ENCODE data around the gene SARM1. TPM values are rescaled to one million over a fixed set of nuclear protein-coding genes. Genes with fewer than 3 reads are reported as not detected.

SARM1 gene
- total RNA-seq, 1 experiment from 2014 or later, result 5.1 TPM

DNA sequence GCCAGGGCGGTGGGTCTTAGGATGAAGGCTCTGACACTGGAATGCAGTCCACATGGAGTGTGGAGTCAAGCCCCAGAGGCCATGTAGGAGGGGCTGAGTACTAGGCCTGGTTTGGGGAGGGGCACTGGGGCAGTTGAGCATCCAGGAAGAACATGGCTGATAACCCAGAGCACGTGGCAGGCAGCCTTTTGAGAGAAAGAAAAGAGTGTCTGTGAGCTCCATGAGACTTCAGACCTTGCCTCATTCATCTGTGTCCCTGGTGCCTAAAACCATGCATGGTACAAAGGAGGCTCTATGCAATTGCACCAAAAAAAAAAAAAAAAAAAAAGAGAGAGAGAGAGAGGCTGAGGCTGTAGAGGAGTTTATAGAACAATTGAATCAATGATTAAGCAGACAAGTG, 19.9 kb downstream of the SARM1 start:
- Histone ChIP-seq H2BK15ac (ENCODE audit: low read depth, low read length) (no peak overlapping the region), H3K23ac (ENCODE audit: insufficient read length, low read depth, low read length) (no peak overlapping the region), H4K8ac (replicated peaks; ENCODE audit: insufficient read length, low read depth, low read length) (no peak overlapping the region), H4K5ac (ENCODE audit: insufficient read length, low read depth, low read length) (no peak overlapping the region), H3K4ac (ENCODE audit: low read depth, low read length) (no peak overlapping the region), H3K18ac (ENCODE audit: insufficient read length, low read depth, low read length) (no peak overlapping the region), H3K4me1 (ENCODE audit: insufficient read depth, low read length) (no peaks in the 10 kb centered on the region), H3K56ac (ENCODE audit: insufficient read length, low read depth, low read length) (no peak overlapping the region), H3K23me2 (ENCODE audit: insufficient read length, low read depth, low read length, poor library complexity, severe bottlenecking) (no peaks in the 10 kb centered on the region), H2BK120ac (ENCODE audit: low read depth, low read length, poor library complexity, severe bottlenecking) (no peak overlapping the region), H3K4me2 (ENCODE audit: insufficient read depth, insufficient read length, low read length) (no peak overlapping the region), H3T11ph (ENCODE audit: low read length) (no peak overlapping the region), H3K9me3 (ENCODE audit: control insufficient read depth, low read depth, low read length) (no peaks in the 10 kb centered on the region), H3K9ac (ENCODE audit: extremely low read depth, insufficient read length, low read length) (no peak overlapping the region), H2BK5ac (ENCODE audit: insufficient read length, low read length) (no peak overlapping the region), H4K91ac (ENCODE audit: insufficient read length, low read depth, low read length) (no peak overlapping the region), H3K27ac (ENCODE audit: insufficient read length, low read depth, low read length) (no peak overlapping the region), H2BK20ac (ENCODE audit: low read depth, low read length, poor library complexity, severe bottlenecking) (no peak overlapping the region), H4K20me1 (ENCODE audit: control insufficient read depth, insufficient read depth, insufficient read length) (no peaks in the 10 kb centered on the region), H3K79me1 (ENCODE audit: insufficient read depth, low read depth, low read length, poor library complexity, severe bottlenecking) (no peaks in the 10 kb centered on the region), H3K79me2 (ENCODE audit: insufficient read depth, low read length) (no peaks in the 10 kb centered on the region), H3K27me3 (ENCODE audit: insufficient read depth, low read length) (no peaks in the 10 kb centered on the region), H2BK12ac (ENCODE audit: insufficient read length, low read depth, low read length) (no peak overlapping the region), H3K14ac (ENCODE audit: insufficient read depth, low read length) (no peak overlapping the region), H2AK5ac (ENCODE audit: insufficient read length, low read length) (no peak overlapping the region), H2AFZ (ENCODE audit: low read length) (no peak overlapping the region)
- DNase-seq, result no peak
- peaks cover 21% of the 10 kb centered on the region for H3K27me3 Mint-ChIP-seq (ENCODE audit: low read depth)
- H3K9me3 Mint-ChIP-seq, result no peaks in the 10 kb centered on the region
- H3K4me3 Mint-ChIP-seq, result no peak overlapping the region
- TF ChIP-seq, protein P1, sequence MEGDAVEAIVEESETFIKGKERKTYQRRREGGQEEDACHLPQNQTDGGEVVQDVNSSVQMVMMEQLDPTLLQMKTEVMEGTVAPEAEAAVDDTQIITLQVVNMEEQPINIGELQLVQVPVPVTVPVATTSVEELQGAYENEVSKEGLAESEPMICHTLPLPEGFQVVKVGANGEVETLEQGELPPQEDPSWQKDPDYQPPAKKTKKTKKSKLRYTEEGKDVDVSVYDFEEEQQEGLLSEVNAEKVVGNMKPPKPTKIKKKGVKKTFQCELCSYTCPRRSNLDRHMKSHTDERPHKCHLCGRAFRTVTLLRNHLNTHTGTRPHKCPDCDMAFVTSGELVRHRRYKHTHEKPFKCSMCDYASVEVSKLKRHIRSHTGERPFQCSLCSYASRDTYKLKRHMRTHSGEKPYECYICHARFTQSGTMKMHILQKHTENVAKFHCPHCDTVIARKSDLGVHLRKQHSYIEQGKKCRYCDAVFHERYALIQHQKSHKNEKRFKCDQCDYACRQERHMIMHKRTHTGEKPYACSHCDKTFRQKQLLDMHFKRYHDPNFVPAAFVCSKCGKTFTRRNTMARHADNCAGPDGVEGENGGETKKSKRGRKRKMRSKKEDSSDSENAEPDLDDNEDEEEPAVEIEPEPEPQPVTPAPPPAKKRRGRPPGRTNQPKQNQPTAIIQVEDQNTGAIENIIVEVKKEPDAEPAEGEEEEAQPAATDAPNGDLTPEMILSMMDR (conservative IDR thresholded peaks at IDR 0.05), result no peak
- no CpG with 5 or more reads among the region's 2 CpGs for WGBS (ENCODE audit: extremely low coverage, insufficient read length, low lambda C conversion rate)
- H3K27ac Mint-ChIP-seq, result no peak overlapping the region; a peak in 1 of 7 replicates
- H3K4me1 Mint-ChIP-seq, result peaks cover 0 to 9% of the 10 kb centered on the region in 2 experiments; a peak in 1 of 4 replicates
- peaks cover 0 to 3% (median 0%) of the 10 kb centered on the region in 3 experiments; a peak in 2 of 7 replicates for H3K36me3 Mint-ChIP-seq (ENCODE audit: insufficient read depth in 1 of 3, low read depth in 3 of 3)

Measured in H9 (cell line).